HEK293 (cell line): ENCODE data around the gene CRIP1.

Experiments
- CTCF ChIA-PET: fragments of 350-600 bp; formaldehyde crosslinking; extraction: SDS; loops from one replicate; lab custom pipeline; 2021; ENCODE audit warnings: antibody characterized with exemption; lab: Yijun Ruan, JAX
- POLR2A ChIA-PET: fragments of 300-600 bp; formaldehyde crosslinking; extraction: SDS; loops from one replicate; lab custom pipeline; 2020; ENCODE audit warnings: antibody characterized with exemption, inconsistent platforms; lab: Yijun Ruan, JAX
- H3K27ac ChIP-seq: fragments of 200-500 bp; sonication (Bioruptor generic); 2 replicates; pipeline ENCODE4 v1.5.1; 2014; ENCODE audit warnings: low read depth, low read length, control low read depth, inconsistent platforms; ENCODE audit errors: extremely low read depth
- H3K36me3 ChIP-seq, 2 experiments: fragments of 200-500 bp in 1 of 2; sonication (Bioruptor generic) in 1 of 2; 1 replicate in 1 of 2; 2 replicates in 1 of 2; pipeline ENCODE4 v1.5.1; 2014 to 2017; ENCODE audit warnings: inconsistent platforms in 2 of 2, low read length in 2 of 2; ENCODE audit not compliant: control insufficient read depth in 2 of 2, insufficient read depth in 1 of 2
- H3K4me1 ChIP-seq: fragments of 200-500 bp; sonication (Bioruptor generic); 2 replicates; pipeline ENCODE4 v1.5.1; 2014; ENCODE audit warnings: mild to moderate bottlenecking, low read length, inconsistent platforms; ENCODE audit not compliant: control insufficient read depth, insufficient read depth
- H3K4me3 ChIP-seq: 2 replicates; pipeline ENCODE4 v1.5.1; 2011; ENCODE audit warnings: low read depth, mild to moderate bottlenecking, control low read depth, low read length, moderate library complexity
- H3K9me3 ChIP-seq: fragments of 200-500 bp; sonication (Bioruptor generic); 2 replicates; pipeline ENCODE4 v1.5.1; 2014; ENCODE audit warnings: low read depth, low read length, inconsistent platforms; ENCODE audit not compliant: control insufficient read depth, insufficient read depth
- BCL11B ChIP-seq: fragments of 450-650 bp; formaldehyde crosslinking; IDR thresholded peaks from 2 replicates; pipeline ENCODE4 v1.5.1; 2016; ENCODE audit warnings: low read depth, missing biosample characterization, missing genetic modification characterization
- GLIS1 ChIP-seq: fragments of 450-650 bp; formaldehyde crosslinking; IDR thresholded peaks from 2 replicates; pipeline ENCODE4 v1.5.1; 2016; ENCODE audit warnings: missing biosample characterization, missing genetic modification characterization
- SP2 ChIP-seq: fragments of 450-650 bp; formaldehyde crosslinking; IDR thresholded peaks from 2 replicates; pipeline ENCODE4 v1.5.1; 2016; ENCODE audit warnings: missing biosample characterization, missing genetic modification characterization
- ZBTB44 ChIP-seq: fragments of 450-650 bp; IDR thresholded peaks from 2 replicates; pipeline ENCODE4 v1.5.1; 2018; ENCODE audit warnings: missing biosample characterization, mild to moderate bottlenecking, missing genetic modification characterization
- ZFP41 ChIP-seq: fragments of 450-650 bp; formaldehyde crosslinking; IDR thresholded peaks from 2 replicates; pipeline ENCODE4 v1.5.1; 2016; ENCODE audit warnings: missing biosample characterization, missing genetic modification characterization, borderline replicate concordance
- ZIC2 ChIP-seq: fragments of 450-650 bp; formaldehyde crosslinking; IDR thresholded peaks from 2 replicates; pipeline ENCODE4 v1.5.1; 2016; ENCODE audit warnings: missing biosample characterization, missing genetic modification characterization
- ZNF24 ChIP-seq: fragments of 450-650 bp; formaldehyde crosslinking; IDR thresholded peaks from 2 replicates; pipeline ENCODE4 v1.5.1; 2016; ENCODE audit warnings: missing biosample characterization, missing genetic modification characterization
- ZNF423 ChIP-seq: fragments of 450-650 bp; formaldehyde crosslinking; IDR thresholded peaks from 2 replicates; pipeline ENCODE4 v1.5.1; 2016; ENCODE audit warnings: missing biosample characterization, missing genetic modification characterization
- ZNF433 ChIP-seq: fragments of 450-650 bp; formaldehyde crosslinking; IDR thresholded peaks from 2 replicates; pipeline ENCODE4 v1.5.1; 2016; ENCODE audit warnings: missing biosample characterization, missing genetic modification characterization, low read depth
- ZNF518A ChIP-seq: fragments of 450-650 bp; formaldehyde crosslinking; conservative IDR thresholded peaks from 2 replicates; pipeline ENCODE4 v1.5.1; 2016; ENCODE audit warnings: low read depth, missing biosample characterization, missing genetic modification characterization
- ZNF561 ChIP-seq: fragments of 450-650 bp; IDR thresholded peaks from 2 replicates; pipeline ENCODE4 v1.5.1; 2018; ENCODE audit warnings: missing biosample characterization, missing genetic modification characterization, borderline replicate concordance
- ZNF610 ChIP-seq: fragments of 450-650 bp; formaldehyde crosslinking; IDR thresholded peaks from 2 replicates; pipeline ENCODE4 v1.5.1; 2016; ENCODE audit warnings: missing biosample characterization, missing genetic modification characterization, borderline replicate concordance
- ZNF830 ChIP-seq: fragments of 450-650 bp; IDR thresholded peaks from 2 replicates; pipeline ENCODE4 v1.5.0; 2018; ENCODE audit warnings: missing biosample characterization, missing genetic modification characterization, low read depth, mild to moderate bottlenecking, moderate library complexity
- ZNF837 ChIP-seq: fragments of 450-650 bp; formaldehyde crosslinking; IDR thresholded peaks from 2 replicates; pipeline ENCODE4 v1.5.1; 2016; ENCODE audit warnings: missing biosample characterization, missing genetic modification characterization
- ZSCAN30 ChIP-seq: fragments of 450-650 bp; IDR thresholded peaks from 2 replicates; pipeline ENCODE4 v1.5.1; 2018; ENCODE audit warnings: missing biosample characterization, mild to moderate bottlenecking, missing genetic modification characterization, moderate library complexity
- TF ChIP-seq, protein P1 (sequence below): fragments of 450-650 bp; formaldehyde crosslinking; IDR thresholded peaks from 2 replicates; pipeline ENCODE4 v1.5.1; 2016; ENCODE audit warnings: missing biosample characterization, missing genetic modification characterization, borderline replicate concordance
- TF ChIP-seq, protein P2 (sequence below): fragments of 450-650 bp; formaldehyde crosslinking; IDR thresholded peaks from 2 replicates; pipeline ENCODE4 v1.5.1; 2016; ENCODE audit warnings: missing biosample characterization, missing genetic modification characterization
- TF ChIP-seq, protein P3 (sequence below): fragments of 450-650 bp; formaldehyde crosslinking; IDR thresholded peaks from 2 replicates; pipeline ENCODE4; 2016; ENCODE audit warnings: missing biosample characterization, missing genetic modification characterization

The CRIP1 gene

DNA sequence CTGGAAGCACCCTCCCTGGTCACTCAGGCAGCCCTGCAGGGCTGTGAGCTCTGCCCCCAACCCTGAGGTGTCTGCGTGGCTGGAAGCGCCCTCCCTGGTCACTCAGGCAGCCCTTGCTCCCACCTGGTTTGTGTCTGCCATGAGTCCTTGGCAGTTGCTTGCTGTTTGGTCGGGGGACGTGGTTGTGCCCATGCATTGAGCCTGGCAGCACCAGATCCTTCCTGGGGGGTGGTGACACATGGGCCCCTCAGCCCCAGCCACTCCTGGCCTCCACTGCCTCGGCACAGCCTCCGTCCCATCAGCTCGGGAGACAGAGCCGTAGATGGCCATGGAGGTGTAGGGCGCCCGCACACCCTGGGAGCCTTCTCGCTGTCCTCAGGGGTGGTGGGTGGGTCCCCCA, 47.5 kb upstream of the CRIP1 start (continued):
- TF ChIP-seq ZBTB44: no peak
- no peak for TF ChIP-seq ZFP41

- ChIA-PET CTCF (no interaction called here), POLR2A (no interaction called here)
- peak; percentile 25; the same call in 1 of the 2 replicates for TF ChIP-seq GLIS1 (tag by site-specific recombination)
- TF ChIP-seq ZIC2 (tag by site-specific recombination): peak; percentile 86
- no peak for TF ChIP-seq ZSCAN30
- TF ChIP-seq, protein P1, sequence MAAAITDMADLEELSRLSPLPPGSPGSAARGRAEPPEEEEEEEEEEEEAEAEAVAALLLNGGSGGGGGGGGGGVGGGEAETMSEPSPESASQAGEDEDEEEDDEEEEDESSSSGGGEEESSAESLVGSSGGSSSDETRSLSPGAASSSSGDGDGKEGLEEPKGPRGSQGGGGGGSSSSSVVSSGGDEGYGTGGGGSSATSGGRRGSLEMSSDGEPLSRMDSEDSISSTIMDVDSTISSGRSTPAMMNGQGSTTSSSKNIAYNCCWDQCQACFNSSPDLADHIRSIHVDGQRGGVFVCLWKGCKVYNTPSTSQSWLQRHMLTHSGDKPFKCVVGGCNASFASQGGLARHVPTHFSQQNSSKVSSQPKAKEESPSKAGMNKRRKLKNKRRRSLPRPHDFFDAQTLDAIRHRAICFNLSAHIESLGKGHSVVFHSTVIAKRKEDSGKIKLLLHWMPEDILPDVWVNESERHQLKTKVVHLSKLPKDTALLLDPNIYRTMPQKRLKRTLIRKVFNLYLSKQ: no peak
- no peak for TF ChIP-seq ZNF423 (tag by site-specific recombination)
- TF ChIP-seq ZNF830 (tag by site-specific recombination): no peak
- TF ChIP-seq ZNF837: no peak
- TF ChIP-seq, protein P2, sequence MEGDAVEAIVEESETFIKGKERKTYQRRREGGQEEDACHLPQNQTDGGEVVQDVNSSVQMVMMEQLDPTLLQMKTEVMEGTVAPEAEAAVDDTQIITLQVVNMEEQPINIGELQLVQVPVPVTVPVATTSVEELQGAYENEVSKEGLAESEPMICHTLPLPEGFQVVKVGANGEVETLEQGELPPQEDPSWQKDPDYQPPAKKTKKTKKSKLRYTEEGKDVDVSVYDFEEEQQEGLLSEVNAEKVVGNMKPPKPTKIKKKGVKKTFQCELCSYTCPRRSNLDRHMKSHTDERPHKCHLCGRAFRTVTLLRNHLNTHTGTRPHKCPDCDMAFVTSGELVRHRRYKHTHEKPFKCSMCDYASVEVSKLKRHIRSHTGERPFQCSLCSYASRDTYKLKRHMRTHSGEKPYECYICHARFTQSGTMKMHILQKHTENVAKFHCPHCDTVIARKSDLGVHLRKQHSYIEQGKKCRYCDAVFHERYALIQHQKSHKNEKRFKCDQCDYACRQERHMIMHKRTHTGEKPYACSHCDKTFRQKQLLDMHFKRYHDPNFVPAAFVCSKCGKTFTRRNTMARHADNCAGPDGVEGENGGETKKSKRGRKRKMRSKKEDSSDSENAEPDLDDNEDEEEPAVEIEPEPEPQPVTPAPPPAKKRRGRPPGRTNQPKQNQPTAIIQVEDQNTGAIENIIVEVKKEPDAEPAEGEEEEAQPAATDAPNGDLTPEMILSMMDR (tag by site-specific recombination): 0 out of 2 replicates have a peak, but pooled peaks have one; percentile 11
- TF ChIP-seq, protein P3, sequence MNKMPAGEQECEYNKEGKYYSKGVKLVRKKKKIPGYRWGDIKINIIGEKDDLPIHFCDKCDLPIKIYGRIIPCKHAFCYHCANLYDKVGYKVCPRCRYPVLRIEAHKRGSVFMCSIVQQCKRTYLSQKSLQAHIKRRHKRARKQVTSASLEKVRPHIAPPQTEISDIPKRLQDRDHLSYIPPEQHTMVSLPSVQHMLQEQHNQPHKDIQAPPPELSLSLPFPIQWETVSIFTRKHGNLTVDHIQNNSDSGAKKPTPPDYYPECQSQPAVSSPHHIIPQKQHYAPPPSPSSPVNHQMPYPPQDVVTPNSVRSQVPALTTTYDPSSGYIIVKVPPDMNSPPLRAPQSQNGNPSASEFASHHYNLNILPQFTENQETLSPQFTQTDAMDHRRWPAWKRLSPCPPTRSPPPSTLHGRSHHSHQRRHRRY (tag by site-specific recombination): no peak
- Histone ChIP-seq H3K27ac (no peak overlapping the region), H3K4me3 (no peak overlapping the region), H3K36me3 (peaks cover 0 to 69% of the 10 kb centered on the region in 2 experiments; a peak in 2 of 3 replicates), H3K9me3 (no peaks in the 10 kb centered on the region), H3K4me1 (no peaks in the 10 kb centered on the region)
Measured at GRCh38 chr14:105439710-105440553, 46.8 kb upstream of the CRIP1 start.

- no peaks in the 10 kb centered on the region for H3K4me1 ChIP-seq
- H3K9me3 ChIP-seq: no peaks in the 10 kb centered on the region
- H3K27ac ChIP-seq: no peak overlapping the region
- no peak overlapping the region for H3K4me3 ChIP-seq
- H3K36me3 ChIP-seq: peaks cover 0 to 68% of the 10 kb centered on the region in 2 experiments; a peak in 2 of 3 replicates
- ChIA-PET POLR2A (no interaction called here), CTCF (no interaction called here)
- TF ChIP-seq ZIC2 (tag by site-specific recombination) (no peak), ZNF561 (no peak), ZNF433 (tag by site-specific recombination) (no peak), BCL11B (tag by site-specific recombination) (no peak), ZNF518A (tag by site-specific recombination) (no peak), ZNF610 (tag by site-specific recombination) (no peak), ZNF24 (tag by site-specific recombination) (no peak), SP2 (no peak)
- TF ChIP-seq, protein P2 (tag by site-specific recombination): no peak
Measured at GRCh38 chr14:105440554-105440900, 46.2 kb upstream of the CRIP1 start.
